Urinary bladder (tissue), 4 donors: ENCODE data around the gene RASL10B. TPM values are rescaled to one million over a fixed set of nuclear protein-coding genes. Genes with fewer than 3 reads are reported as not detected.

Experiments used
- DNase-seq: peaks from one replicate; pipeline ENCODE4 v3.0.0-alpha.2; 2015; ENCODE audit errors: extremely low spot score
- H3K27ac ChIP-seq: one replicate; pipeline ENCODE4 v1.5.1; 2013; ENCODE audit warnings: low read depth, mild to moderate bottlenecking, moderate library complexity
- H3K36me3 ChIP-seq: one replicate; pipeline ENCODE4 v1.6.1; 2013; ENCODE audit warnings: mild to moderate bottlenecking, moderate library complexity; ENCODE audit not compliant: insufficient read depth
- H3K4me1 ChIP-seq: one replicate; pipeline ENCODE4 v1.6.1; 2013; ENCODE audit warnings: mild to moderate bottlenecking, moderate library complexity; ENCODE audit not compliant: insufficient read depth
- H3K4me3 ChIP-seq: one replicate; pipeline ENCODE4 v1.5.1; 2013; ENCODE audit warnings: low read depth, low read length
- WGBS: extraction: QIAGEN DNeasy Blood & Tissue Kit; methylation state at CpG from one replicate; pipeline ENCODE4 v1.1.7; 2013; 5-methylcytosine and 5-hydroxymethylcytosine counted together
- polyA plus RNA-seq: library from polyadenylated mRNA; stranded (reverse); fragments of 200-250 nt; gene quantifications from one replicate; pipeline ENCODE4 v1.2.3, GENCODE V29; 2013
- total RNA-seq: library from RNA; depleted of rRNA; stranded (reverse); fragments of >200 nt; gene quantifications from one replicate; pipeline ENCODE4 v1.2.3, GENCODE V29; 2014
- donor health status: healthy with polysubstance abuse.
- donor health status: healthy.

The RASL10B gene
- total and polyA plus RNA-seq, 2 donors = 0.69 to 3.0 TPM

- no peak overlapping the region for H3K27ac ChIP-seq
- H3K36me3 ChIP-seq = peaks cover 3% of the 10 kb centered on the region
- no peak for DNase-seq
- no peaks in the 10 kb centered on the region for H3K4me1 ChIP-seq
- no peak overlapping the region for H3K4me3 ChIP-seq
- WGBS = 86% methylated on average over 5 of the region's 5 CpGs
Measured at GRCh38 chr17:35727635-35728034, 3.8 kb upstream of the RASL10B start.

DNA sequence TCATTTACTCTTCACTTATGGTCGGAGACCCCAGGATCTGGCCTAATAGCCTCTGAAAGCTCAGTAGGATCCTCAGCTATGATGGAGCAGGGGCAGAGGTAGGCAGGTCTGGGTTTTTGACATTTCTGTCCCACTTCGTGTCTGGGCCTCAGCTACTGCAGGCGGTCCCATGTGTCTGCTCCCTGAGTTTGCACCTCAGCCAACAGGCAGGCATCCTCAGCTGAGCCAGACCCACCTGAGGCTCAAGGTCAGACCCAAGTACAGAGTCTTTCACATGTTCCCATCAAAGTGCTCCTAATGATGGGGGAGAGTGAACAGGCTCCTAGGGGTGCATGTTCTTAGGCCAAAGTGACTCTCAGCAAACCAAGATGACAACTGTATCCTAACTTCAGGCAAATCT, 2.9 kb upstream of the RASL10B start:
- Histone ChIP-seq H3K4me3 (no peak overlapping the region), H3K27ac (no peak overlapping the region), H3K36me3 (peaks cover 3% of the 10 kb centered on the region), H3K4me1 (no peaks in the 10 kb centered on the region)
- 87% methylated on average over 3 of the region's 3 CpGs for WGBS
- no peak for DNase-seq

- no peak overlapping the region for H3K27ac ChIP-seq
- H3K4me1 ChIP-seq = no peaks in the 10 kb centered on the region
- no peak for DNase-seq
- 74% methylated on average over 4 of the region's 4 CpGs for WGBS
- H3K4me3 ChIP-seq = no peak overlapping the region
- peaks cover 3% of the 10 kb centered on the region for H3K36me3 ChIP-seq
Measured at GRCh38 chr17:35729405-35729833, 2.0 kb upstream of the RASL10B start.

DNA sequence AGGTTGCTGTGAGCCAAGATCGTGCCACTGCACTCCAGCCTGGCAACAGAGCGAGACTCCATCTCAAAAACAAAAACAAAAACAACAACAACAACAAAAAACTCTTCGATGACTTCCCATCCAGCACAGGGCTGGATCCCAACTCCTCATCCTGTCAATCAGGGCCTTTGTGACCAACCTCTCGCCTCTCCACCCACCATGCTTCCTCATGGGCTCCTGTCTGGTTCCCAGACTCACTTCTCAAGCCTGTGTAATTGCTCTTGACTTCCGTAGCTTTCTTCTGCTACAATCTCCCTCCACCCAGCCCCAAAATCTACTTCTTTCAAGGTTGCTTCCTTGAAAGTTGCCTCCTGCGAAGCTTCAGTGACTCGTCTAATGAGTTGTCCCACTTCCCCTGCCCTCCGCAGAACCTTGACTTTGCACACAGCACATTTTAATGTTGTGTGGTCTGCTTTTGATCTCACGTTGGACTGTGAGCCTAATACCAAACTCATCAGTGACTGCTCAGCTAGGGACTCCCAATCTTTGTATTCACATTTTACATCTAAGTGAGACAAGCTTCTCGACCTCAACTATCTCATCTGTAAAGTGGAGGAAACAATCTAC, 936 bp upstream of the RASL10B start:
- no peak for DNase-seq
- Histone ChIP-seq H3K4me3 (no peak overlapping the region), H3K36me3 (no peaks in the 10 kb centered on the region), H3K4me1 (no peaks in the 10 kb centered on the region), H3K27ac (no peak overlapping the region)
- 82% methylated on average over 10 of the region's 10 CpGs for whole genome bisulfite sequencing

DNA sequence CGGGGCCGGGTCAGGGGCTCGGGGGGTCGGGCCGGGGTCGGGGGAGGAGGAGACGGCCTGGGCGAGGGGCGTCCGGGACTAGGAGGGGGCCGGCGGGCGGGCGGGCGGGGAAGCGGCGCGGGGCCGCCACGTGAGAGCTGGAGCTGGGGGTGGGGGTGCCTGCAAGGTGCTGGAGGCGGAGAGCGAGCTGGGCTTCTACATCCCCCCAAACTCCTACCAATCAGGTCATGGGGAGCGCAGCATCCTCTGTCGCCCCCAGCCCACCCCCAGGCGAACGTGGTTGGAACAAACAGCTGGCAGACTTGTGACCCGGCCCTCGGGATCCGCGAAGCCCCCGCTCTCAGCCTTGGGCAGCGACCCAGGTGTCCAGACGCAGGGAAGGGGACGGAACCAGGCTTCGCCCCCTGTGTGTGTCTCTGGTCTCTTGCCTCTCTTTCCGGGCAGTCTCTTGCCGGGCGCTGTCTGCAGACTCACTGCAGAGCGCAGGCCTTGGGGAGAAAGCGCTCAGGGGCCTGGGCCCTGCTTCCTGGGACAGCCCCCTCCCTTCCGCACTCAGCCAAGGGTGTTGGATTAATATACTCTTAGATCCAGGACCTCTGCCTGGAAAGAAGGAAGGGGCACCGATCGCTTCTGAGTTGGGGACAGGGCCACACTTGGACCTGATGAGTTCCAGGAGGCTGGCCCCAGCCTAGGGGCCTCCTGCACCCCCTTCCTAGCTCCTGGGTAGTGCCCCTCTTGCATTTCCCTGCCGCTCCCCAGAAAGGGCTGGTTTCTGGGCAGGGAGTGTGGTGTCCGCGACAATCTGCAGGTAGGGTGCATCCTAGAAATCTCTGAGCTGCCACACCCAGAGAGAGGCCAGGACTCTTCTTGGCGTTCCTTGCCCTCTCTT, 722 bp downstream of the RASL10B start:
- H3K4me3 ChIP-seq = peak overlapping the region; percentile 82
- H3K36me3 ChIP-seq = no peaks in the 10 kb centered on the region
- no peaks in the 10 kb centered on the region for H3K4me1 ChIP-seq
- H3K27ac ChIP-seq = no peak overlapping the region
- 15% methylated on average over 47 of the region's 47 CpGs for WGBS
- DNase-seq = no peak

GRCh38 chr17:35732806-35733136, 1.3 kb downstream of the RASL10B start:
- Histone ChIP-seq H3K4me1 (no peaks in the 10 kb centered on the region), H3K4me3 (no peak overlapping the region), H3K27ac (no peak overlapping the region), H3K36me3 (no peaks in the 10 kb centered on the region)
- 83% methylated on average over 1 of the region's 1 CpG for WGBS
- DNase-seq = no peak

DNA sequence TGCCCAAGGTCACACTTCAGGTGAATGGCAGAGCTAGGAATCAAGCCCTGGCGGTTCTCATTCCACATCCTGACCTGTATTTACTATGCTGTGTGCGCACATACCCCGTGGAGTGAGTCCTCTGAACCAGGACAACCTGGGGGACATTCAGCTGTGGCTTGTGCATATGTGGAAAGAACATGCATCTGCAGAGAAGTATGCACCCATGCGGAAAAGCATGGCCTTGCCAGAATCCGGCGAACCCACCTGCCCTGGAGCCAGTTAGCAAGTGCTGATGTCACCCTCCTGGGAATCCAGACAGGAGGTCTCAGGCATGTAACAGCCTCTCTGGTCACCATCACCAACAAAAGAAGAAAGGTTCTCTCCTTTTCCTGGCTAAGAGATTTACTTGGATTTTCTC, 1.9 kb downstream of the RASL10B start:
- DNase-seq = no peak
- Histone ChIP-seq H3K4me1 (no peaks in the 10 kb centered on the region), H3K36me3 (no peaks in the 10 kb centered on the region), H3K27ac (no peak overlapping the region), H3K4me3 (no peak overlapping the region)
- whole genome bisulfite sequencing = 91% methylated on average over 6 of the region's 6 CpGs

GRCh38 chr17:35734396-35734795, 3.0 kb downstream of the RASL10B start:
- H3K27ac ChIP-seq = no peak overlapping the region
- H3K4me1 ChIP-seq = no peaks in the 10 kb centered on the region
- H3K36me3 ChIP-seq = no peaks in the 10 kb centered on the region
- no peak overlapping the region for H3K4me3 ChIP-seq
- DNase-seq = no peak
- WGBS = 90% methylated on average over 7 of the region's 7 CpGs

- no peaks in the 10 kb centered on the region for H3K36me3 ChIP-seq
- H3K4me1 ChIP-seq = no peaks in the 10 kb centered on the region
- no peak overlapping the region for H3K4me3 ChIP-seq
- no peak for DNase-seq
- no peak overlapping the region for H3K27ac ChIP-seq
- WGBS = 89% methylated on average over 29 of the region's 29 CpGs
Measured at GRCh38 chr17:35735036-35735805, 3.8 kb downstream of the RASL10B start.

GRCh38 chr17:35736236-35736635, 4.8 kb downstream of the RASL10B start:
- H3K36me3 ChIP-seq = no peaks in the 10 kb centered on the region
- no peak for DNase-seq
- H3K4me3 ChIP-seq = no peak overlapping the region
- H3K27ac ChIP-seq = no peak overlapping the region
- no peaks in the 10 kb centered on the region for H3K4me1 ChIP-seq
- WGBS = 88% methylated on average over 5 of the region's 5 CpGs

GRCh38 chr17:35738519-35739133, 7.2 kb downstream of the RASL10B start:
- H3K27ac ChIP-seq = no peak overlapping the region
- DNase-seq = no peak
- H3K4me3 ChIP-seq = no peak overlapping the region
- 79% methylated on average over 5 of the region's 5 CpGs for WGBS
- H3K36me3 ChIP-seq = no peaks in the 10 kb centered on the region
- H3K4me1 ChIP-seq = no peaks in the 10 kb centered on the region

DNA sequence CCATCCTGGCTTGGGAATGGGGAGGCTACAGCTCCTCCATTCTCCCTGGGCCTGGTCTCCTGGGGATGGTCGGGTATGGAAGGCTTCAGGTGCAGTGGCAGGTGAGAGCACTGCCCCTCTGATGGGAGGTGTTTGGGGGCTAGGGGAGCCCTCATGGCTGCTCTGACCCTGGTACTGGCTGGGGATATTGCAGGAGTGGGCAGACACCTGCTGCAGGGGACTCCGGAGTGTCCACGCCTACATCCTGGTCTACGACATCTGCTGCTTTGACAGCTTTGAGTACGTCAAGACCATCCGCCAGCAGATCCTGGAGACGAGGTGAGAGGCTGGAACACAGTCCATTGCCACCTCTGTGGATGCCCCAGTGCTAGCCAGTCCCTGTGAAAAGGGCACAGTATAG, 8.8 kb downstream of the RASL10B start:
- 87% methylated on average over 7 of the region's 7 CpGs for WGBS
- Histone ChIP-seq H3K27ac (no peak overlapping the region), H3K36me3 (no peaks in the 10 kb centered on the region), H3K4me3 (no peak overlapping the region), H3K4me1 (no peaks in the 10 kb centered on the region)
- DNase-seq = no peak

- 17% methylated on average over 73 of the region's 73 CpGs for WGBS
- no peak overlapping the region for H3K27ac ChIP-seq
- no peaks in the 10 kb centered on the region for H3K36me3 ChIP-seq
- no peak overlapping the region for H3K4me3 ChIP-seq
- H3K4me1 ChIP-seq = no peaks in the 10 kb centered on the region
- DNase-seq = no peak
Measured at GRCh38 chr17:35740997-35741931, 9.8 kb downstream of the RASL10B start.
